ENCODE measurements around the gene NCOR2. TPM values are rescaled to one million over a fixed set of nuclear protein-coding genes. Genes with fewer than 3 reads are reported as not detected.

NCOR2 gene
- total and polyA plus RNA-seq, 10 of the 15 experiments (the other 5 are each of a cell fraction or from before 2014, with no cell fraction given): 0.43 to 179 (median 14.9) TPM

- ChIA-PET RAD21 (ENCODE audit: unreplicated experiment) (no interaction called here), POLR2A (no interaction called here), SMC1A (ENCODE audit: uncharacterized antibody, unreplicated experiment) (no interaction called here), CTCF (no interaction called here)
- no peak overlapping the region for H2AFZ ChIP-seq (ENCODE audit: control insufficient read depth, low read depth, low read length)
- H3K79me2 ChIP-seq (ENCODE audit: control insufficient read depth, insufficient read depth, low read length): no peaks in the 10 kb centered on the region
- H3K27me3 ChIP-seq (replicated peaks in 1 of 2; ENCODE audit: control insufficient read depth in 2 of 2, insufficient read depth in 2 of 2, low read length in 1 of 2): peaks cover 0 to 6% of the 10 kb centered on the region in 2 experiments; a peak in 1 of 4 replicates
- H3K4me3 ChIP-seq: no peak overlapping the region
- TF ChIP-seq FOS (IDR thresholded peaks at IDR 0.05; ENCODE audit: borderline replicate concordance, extremely low read depth, insufficient read length): no peak
- no peak for TF ChIP-seq HDAC6 (IDR thresholded peaks at IDR 0.05; ENCODE audit: unreplicated experiment)
- TF ChIP-seq NR2F1 (conservative IDR thresholded peaks at IDR 0.05): no peak
- no peak for TF ChIP-seq SUPT20H (IDR thresholded peaks at IDR 0.05; ENCODE audit: borderline replicate concordance, control insufficient read depth, low read depth, low read length)
- TF ChIP-seq MYC (IDR thresholded peaks at IDR 0.05; ENCODE audit: insufficient read depth, insufficient read length, insufficient replicate concordance, low read length, severe bottlenecking): no peak
- no peak for TF ChIP-seq DPF2 (IDR thresholded peaks at IDR 0.05)
- TF ChIP-seq PRDM15 (CRISPR knock-in tag; IDR thresholded peaks at IDR 0.05): no peak
- TF ChIP-seq ASH2L (IDR thresholded peaks at IDR 0.05; ENCODE audit: borderline replicate concordance, low read depth): no peak
- TF ChIP-seq BACH1 (IDR thresholded peaks at IDR 0.05; ENCODE audit: borderline replicate concordance): no peak
- TF ChIP-seq EED (IDR thresholded peaks at IDR 0.05; ENCODE audit: low read depth): no peak
- TF ChIP-seq CTCF (IDR thresholded peaks at IDR 0.05 in 2 of 3, conservative IDR thresholded peaks at IDR 0.05 in 1 of 3; ENCODE audit: control insufficient read depth in 2 of 3, extremely low read depth in 1 of 3, insufficient read depth in 1 of 3, low read depth in 3 of 3, low read length in 3 of 3): no peak
- TF ChIP-seq SIN3A (IDR thresholded peaks at IDR 0.05; ENCODE audit: low read depth, low read length): no peak
- no peak for TF ChIP-seq NFYA (IDR thresholded peaks at IDR 0.05; ENCODE audit: borderline replicate concordance, low read depth, low read length)
- TF ChIP-seq CREB1 (IDR thresholded peaks at IDR 0.05; ENCODE audit: low read depth): no peak
- TF ChIP-seq TAF1 (IDR thresholded peaks at IDR 0.05; ENCODE audit: borderline replicate concordance, low read depth, low read length): no peak
- TF ChIP-seq RCOR1 (conservative IDR thresholded peaks at IDR 0.05; ENCODE audit: low read depth, low read length): no peak
- no peaks in the 10 kb centered on the region for H4K20me1 ChIP-seq (ENCODE audit: control insufficient read depth, insufficient read depth)
- H3K4me1 ChIP-seq (ENCODE audit: control insufficient read depth, insufficient read depth, low read length): no peaks in the 10 kb centered on the region
- H3K27ac ChIP-seq (ENCODE audit: control insufficient read depth, insufficient read depth): no peak overlapping the region
- no peaks in the 10 kb centered on the region for H3K36me3 ChIP-seq (ENCODE audit: control insufficient read depth in 2 of 2, insufficient read depth in 2 of 2, low read length in 1 of 2)
- H3K4me2 ChIP-seq (ENCODE audit: control insufficient read depth, insufficient read depth): no peak overlapping the region
- in situ Hi-C loops (cut with MboI): no loop called here
- 51% methylated on average over 8 of the region's 8 CpGs for WGBS (ENCODE audit: insufficient coverage, insufficient replicate concordance, low lambda C conversion rate, missing lambda C conversion rate)
- ATAC-seq: no peak
- peaks cover 3% of the 10 kb centered on the region; the same call in 2 of the 3 replicates for H3K9me3 ChIP-seq (replicated peaks; ENCODE audit: control insufficient read depth, insufficient read depth, low read length)
- H3K9ac ChIP-seq (ENCODE audit: control insufficient read depth, insufficient read depth, low read length): no peak overlapping the region
- DNase-seq (ENCODE audit: low read depth, low spot score): no peak
- BruUV-seq (replicated peaks): no TSS peak
- FAIRE-seq: no peak
- intact Hi-C loops (cut with micrococcal nuclease; ENCODE audit: unreplicated experiment): no loop called here
Measured at GRCh38 chr12:124601706-124602105, 34.3 kb upstream of the NCOR2 start.
